PFSK-1 (cell line): Measurements from ENCODE around the gene ZNF792.

Experiments
- FOXP2 ChIP-seq: optimal IDR thresholded peaks from 2 replicates; pipeline ENCODE3; 2011; ENCODE audit warnings: borderline replicate concordance, control low read depth, inconsistent platforms; ENCODE audit not compliant: insufficient read depth; ENCODE audit errors: extremely low read length, extremely low read depth
- POLR2AphosphoS5 ChIP-seq: IDR thresholded peaks from 2 replicates; pipeline ENCODE4 v1.6.1; 2012; ENCODE audit warnings: low read depth, mild to moderate bottlenecking, control low read depth, low read length, moderate library complexity
- SIN3A ChIP-seq: IDR thresholded peaks from 2 replicates; pipeline ENCODE4 v1.6.1; 2012; ENCODE audit warnings: mild to moderate bottlenecking, low read length, moderate library complexity, borderline replicate concordance; ENCODE audit not compliant: insufficient read depth
- TAF1 ChIP-seq: IDR thresholded peaks from 2 replicates; pipeline ENCODE4 v1.6.1; 2012; ENCODE audit warnings: low read length, control low read depth, borderline replicate concordance; ENCODE audit not compliant: insufficient read depth
- TF ChIP-seq, protein P1 (sequence below), 2 experiments: IDR thresholded peaks; 2 replicates each; pipeline versions ENCODE4 v1.6.1 to v1.8.0; 2011 to 2012; ENCODE audit warnings: low read depth in 2 of 2, low read length in 2 of 2, control low read depth in 1 of 2, inconsistent platforms in 1 of 2, mild to moderate bottlenecking in 1 of 2, moderate library complexity in 1 of 2; ENCODE audit not compliant: insufficient read depth in 1 of 2

Gene ZNF792

DNA sequence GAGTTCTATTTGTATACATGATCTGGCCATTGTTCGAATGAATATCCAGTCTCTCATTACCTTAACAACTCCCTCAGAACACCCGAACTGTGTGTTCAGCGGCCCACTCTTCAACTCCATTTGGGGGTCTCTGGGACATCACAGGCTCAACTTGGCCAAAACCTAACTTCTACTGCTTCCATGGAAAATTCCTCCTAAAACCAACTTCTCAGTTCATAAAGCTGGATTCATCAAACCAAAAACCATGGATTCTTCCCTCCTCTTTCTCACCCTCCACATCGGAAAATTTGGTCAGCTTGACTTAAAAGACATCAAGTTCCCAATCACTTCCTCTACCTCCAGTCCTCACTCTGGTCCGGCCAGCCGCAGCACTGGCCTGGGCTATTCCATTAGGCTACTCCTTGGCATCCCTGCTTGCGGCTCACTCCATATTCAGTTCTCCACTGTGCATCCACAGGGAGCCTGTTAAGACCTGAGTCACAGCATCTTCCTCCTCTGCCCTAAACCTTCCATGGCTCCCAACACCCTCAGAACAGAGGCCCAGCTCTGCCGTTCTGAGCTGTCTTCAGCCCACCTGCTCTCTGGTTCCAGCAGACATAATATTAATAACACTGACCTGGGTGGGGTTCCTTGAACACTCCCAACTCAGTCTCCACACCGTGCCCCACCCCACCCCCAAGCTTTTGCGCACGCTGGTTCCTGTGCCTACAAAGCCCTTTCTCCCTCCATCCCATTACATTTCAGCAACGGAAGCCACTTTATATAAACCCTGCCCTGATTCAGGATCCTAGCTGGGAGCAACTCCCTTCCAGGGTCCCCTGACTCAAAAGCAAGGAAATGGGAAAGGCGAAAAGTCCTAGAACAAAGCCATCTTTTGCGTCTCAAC lies 1.1 kb downstream of the ZNF792 start:
- TF ChIP-seq TAF1 (no peak), SIN3A (no peak), FOXP2 (no peak), POLR2AphosphoS5 (no peak)
- TF ChIP-seq, protein P1, sequence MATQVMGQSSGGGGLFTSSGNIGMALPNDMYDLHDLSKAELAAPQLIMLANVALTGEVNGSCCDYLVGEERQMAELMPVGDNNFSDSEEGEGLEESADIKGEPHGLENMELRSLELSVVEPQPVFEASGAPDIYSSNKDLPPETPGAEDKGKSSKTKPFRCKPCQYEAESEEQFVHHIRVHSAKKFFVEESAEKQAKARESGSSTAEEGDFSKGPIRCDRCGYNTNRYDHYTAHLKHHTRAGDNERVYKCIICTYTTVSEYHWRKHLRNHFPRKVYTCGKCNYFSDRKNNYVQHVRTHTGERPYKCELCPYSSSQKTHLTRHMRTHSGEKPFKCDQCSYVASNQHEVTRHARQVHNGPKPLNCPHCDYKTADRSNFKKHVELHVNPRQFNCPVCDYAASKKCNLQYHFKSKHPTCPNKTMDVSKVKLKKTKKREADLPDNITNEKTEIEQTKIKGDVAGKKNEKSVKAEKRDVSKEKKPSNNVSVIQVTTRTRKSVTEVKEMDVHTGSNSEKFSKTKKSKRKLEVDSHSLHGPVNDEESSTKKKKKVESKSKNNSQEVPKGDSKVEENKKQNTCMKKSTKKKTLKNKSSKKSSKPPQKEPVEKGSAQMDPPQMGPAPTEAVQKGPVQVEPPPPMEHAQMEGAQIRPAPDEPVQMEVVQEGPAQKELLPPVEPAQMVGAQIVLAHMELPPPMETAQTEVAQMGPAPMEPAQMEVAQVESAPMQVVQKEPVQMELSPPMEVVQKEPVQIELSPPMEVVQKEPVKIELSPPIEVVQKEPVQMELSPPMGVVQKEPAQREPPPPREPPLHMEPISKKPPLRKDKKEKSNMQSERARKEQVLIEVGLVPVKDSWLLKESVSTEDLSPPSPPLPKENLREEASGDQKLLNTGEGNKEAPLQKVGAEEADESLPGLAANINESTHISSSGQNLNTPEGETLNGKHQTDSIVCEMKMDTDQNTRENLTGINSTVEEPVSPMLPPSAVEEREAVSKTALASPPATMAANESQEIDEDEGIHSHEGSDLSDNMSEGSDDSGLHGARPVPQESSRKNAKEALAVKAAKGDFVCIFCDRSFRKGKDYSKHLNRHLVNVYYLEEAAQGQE (IDR thresholded peaks at IDR 0.05; ENCODE audit: insufficient read depth in 1 of 2, low read depth in 2 of 2, low read length in 2 of 2) = no peak

DNA sequence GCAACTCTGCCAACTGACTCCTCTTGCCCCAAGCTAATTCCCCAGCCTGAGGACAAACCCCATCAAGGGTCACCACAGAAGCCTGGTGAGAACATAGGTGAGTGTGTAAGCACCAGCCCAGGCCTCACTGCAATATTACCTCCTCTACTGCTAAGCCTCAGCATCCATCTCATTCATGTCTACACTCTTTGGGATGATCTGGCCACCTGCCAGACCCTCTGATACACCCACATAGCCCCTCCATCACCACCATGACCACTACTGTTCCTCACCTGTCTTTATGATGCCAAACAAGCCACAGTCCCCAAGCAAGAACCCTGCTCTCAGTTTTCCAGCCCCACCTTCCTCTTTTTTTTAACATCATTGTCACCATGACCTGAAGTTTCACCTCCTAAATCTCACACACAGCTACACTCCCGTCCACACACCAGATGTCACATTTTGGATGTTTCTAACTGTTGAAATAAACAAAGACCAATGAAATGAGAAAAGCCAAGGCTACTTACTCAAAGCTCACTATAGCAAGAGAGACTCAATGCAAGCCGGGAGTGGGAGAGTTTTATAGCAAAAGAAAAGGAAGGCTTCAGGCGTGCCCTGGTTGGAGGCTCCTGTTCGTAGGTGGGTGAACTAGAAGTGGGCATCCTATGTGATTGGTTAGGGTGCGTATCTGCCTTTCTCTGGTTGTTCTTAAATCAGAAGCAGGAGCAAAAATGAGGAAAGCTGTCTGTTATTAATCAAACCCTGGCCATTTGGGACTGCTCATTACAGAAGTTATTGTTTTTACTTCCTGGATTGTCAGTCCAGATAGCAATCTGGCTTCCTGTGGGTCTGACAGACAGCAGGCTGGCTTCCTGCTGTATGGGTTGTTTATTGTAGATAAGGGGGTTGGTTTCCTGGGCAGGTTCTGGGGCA lies 2.0 kb downstream of the ZNF792 start:
- TF ChIP-seq SIN3A = peak; percentile 67; the same call in 1 of the 2 replicates
- 0 out of 2 replicates have a peak, but pooled peaks have one; percentile 53 for TF ChIP-seq POLR2AphosphoS5
- TF ChIP-seq, protein P1 (IDR thresholded peaks at IDR 0.05; ENCODE audit: insufficient read depth in 1 of 2, low read depth in 2 of 2, low read length in 2 of 2) = peak in 1 of 2 experiments; percentile 83; a peak in 2 of 4 replicates
- TF ChIP-seq TAF1 = peak; percentile 20; the same call in 1 of the 2 replicates
- TF ChIP-seq FOXP2 = no peak

DNA sequence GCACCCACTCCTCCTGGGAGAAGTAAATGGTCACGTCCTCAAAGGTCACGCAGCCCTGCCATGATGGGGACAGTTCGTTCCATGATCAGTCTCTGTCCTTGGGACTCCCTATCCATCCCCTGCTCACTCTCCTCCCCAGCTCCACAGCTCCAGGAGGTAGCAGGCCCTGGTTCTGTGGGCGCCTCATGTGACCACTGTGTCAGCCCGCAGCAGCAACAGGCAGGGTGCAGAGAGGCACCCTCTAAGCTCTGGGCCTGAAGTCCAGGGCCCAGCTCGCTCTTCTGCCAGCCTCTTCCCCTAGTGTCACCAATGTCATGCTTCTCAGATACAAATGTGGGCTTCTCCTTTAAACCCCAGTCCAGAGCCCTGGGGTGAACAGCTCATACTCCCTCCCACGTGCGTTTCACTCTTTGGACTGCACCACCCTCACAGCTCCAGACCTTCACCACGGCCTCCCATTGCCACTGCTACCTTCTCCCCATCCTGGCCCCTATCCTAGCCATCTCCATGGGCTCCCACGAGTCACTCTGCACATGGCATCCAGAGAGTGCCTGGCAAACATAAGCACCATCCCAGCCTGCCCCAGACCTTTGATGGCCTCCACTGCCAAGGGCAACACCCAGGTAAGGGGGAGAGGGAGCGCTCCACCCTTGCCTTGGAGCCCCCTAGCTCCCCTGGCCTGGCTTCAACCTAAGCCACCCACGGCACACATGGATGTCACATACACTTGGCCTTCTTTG lies 2.9 kb downstream of the ZNF792 start:
- TF ChIP-seq POLR2AphosphoS5 = no peak
- no peak for TF ChIP-seq SIN3A
- no peak for TF ChIP-seq FOXP2
- no peak for TF ChIP-seq TAF1
- TF ChIP-seq, protein P1 (IDR thresholded peaks at IDR 0.05; ENCODE audit: insufficient read depth in 1 of 2, low read depth in 2 of 2, low read length in 2 of 2) = no peak

DNA sequence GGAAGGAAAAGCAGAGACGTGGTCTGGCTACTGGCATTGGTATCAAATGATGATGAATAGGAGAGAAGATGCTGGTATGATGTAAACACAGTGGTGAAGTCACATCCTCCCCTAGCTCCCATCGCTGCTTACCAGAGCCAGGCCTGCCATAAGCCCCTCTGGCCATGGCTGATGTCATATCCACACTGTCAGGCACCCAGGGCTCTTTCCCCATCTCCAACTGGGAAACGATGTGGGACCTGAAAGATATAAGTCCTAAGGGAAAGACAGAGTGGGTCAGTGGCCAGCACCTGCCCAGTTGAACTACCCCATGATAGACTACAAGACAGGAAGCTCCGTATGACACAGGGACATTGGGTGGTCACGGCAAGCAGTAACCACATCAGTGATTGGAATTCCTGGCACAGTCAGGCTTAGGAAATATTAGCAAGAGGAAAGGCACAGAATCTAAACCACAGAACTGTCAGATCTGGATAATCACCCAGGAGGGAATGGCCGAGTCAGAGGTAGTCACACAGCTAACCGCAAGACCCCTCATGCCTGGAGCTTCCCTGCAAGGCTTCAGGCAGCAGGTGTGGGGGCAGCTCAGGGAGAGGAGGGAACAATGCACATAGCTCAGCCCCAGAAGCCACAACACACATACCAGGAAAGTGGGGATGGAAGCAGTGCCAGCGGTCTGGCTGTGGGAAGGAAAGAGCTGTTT lies 3.8 kb downstream of the ZNF792 start:
- TF ChIP-seq POLR2AphosphoS5 = no peak
- no peak for TF ChIP-seq SIN3A
- TF ChIP-seq, protein P1 (IDR thresholded peaks at IDR 0.05; ENCODE audit: insufficient read depth in 1 of 2, low read depth in 2 of 2, low read length in 2 of 2) = no peak
- no peak for TF ChIP-seq FOXP2
- TF ChIP-seq TAF1 = no peak
